CD14-positive monocyte (primary cell): ENCODE measurements around the gene HES2. TPM values are rescaled to one million over a fixed set of nuclear protein-coding genes. Genes with fewer than 3 reads are reported as not detected.

Source experiments
- DNase-seq, 3 donors: peaks; one replicate each; pipeline ENCODE4 v3.0.0-alpha.2; 2011 to 2022
- H2AFZ ChIP-seq: 2 replicates; pipeline ENCODE4 v1.6.0; 2012; ENCODE audit warnings: mild to moderate bottlenecking, low read depth, low read length, inconsistent platforms; ENCODE audit not compliant: insufficient read depth, poor library complexity, severe bottlenecking
- H3K27ac ChIP-seq, 2 donors: 1 replicate in 1 of 2; 2 replicates in 1 of 2; pipeline ENCODE4 v1.5.1; 2012 to 2013; ENCODE audit warnings: low read length in 2 of 2, control low read depth in 1 of 2, inconsistent platforms in 1 of 2, low read depth in 1 of 2, mild to moderate bottlenecking in 1 of 2
- H3K27me3 ChIP-seq, 2 donors: one replicate each; pipeline versions ENCODE4 v1.6.0 to v1.6.1; 2011 to 2013; ENCODE audit warnings: low read length in 2 of 2; ENCODE audit not compliant: control insufficient read depth in 2 of 2, insufficient read depth in 2 of 2
- H3K36me3 ChIP-seq, 2 donors: replicated peaks in 1 of 2; 1 replicate in 1 of 2; 2 replicates in 1 of 2; pipeline versions ENCODE4 v1.5.1 to v1.6.1; 2012 to 2013; ENCODE audit warnings: low read length in 2 of 2, control low read depth in 1 of 2, inconsistent platforms in 1 of 2, mild to moderate bottlenecking in 1 of 2; ENCODE audit not compliant: insufficient read depth in 2 of 2, control insufficient read depth in 1 of 2
- H3K4me1 ChIP-seq, 2 donors: 1 replicate in 1 of 2; 2 replicates in 1 of 2; pipeline versions ENCODE4 v1.5.1 to v1.6.1; 2012 to 2013; ENCODE audit warnings: low read length in 2 of 2, control low read depth in 1 of 2, inconsistent platforms in 1 of 2, mild to moderate bottlenecking in 1 of 2, moderate library complexity in 1 of 2; ENCODE audit not compliant: insufficient read depth in 2 of 2, control insufficient read depth in 1 of 2
- H3K4me2 ChIP-seq: replicated peaks from 2 replicates; pipeline ENCODE3; 2012; ENCODE audit warnings: low read length, moderate library complexity, mild to moderate bottlenecking; ENCODE audit not compliant: poor library complexity, severe bottlenecking; ENCODE audit errors: extremely low read depth
- H3K4me3 ChIP-seq, 3 experiments: fragments of 200-600 bp in 1 of 3; sonication (generic) in 1 of 3; replicated peaks in 1 of 3; 1 replicate in 2 of 3; 2 replicates in 1 of 3; pipeline ENCODE4 v1.5.1; 2011 to 2013; ENCODE audit warnings: low read length in 3 of 3, mild to moderate bottlenecking in 3 of 3, control low read depth in 2 of 3, low read depth in 2 of 3, inconsistent platforms in 1 of 3, moderate library complexity in 1 of 3
- H3K79me2 ChIP-seq: 2 replicates; pipeline ENCODE4 v1.6.0; 2012; ENCODE audit warnings: mild to moderate bottlenecking, control low read depth, inconsistent platforms, low read length, moderate library complexity; ENCODE audit not compliant: insufficient read depth
- H3K9ac ChIP-seq: 2 replicates; pipeline ENCODE4 v1.6.0; 2017; ENCODE audit warnings: low read length, mild to moderate bottlenecking; ENCODE audit not compliant: insufficient read depth, poor library complexity, severe bottlenecking
- H3K9me3 ChIP-seq, 2 donors: replicated peaks in 1 of 2; 1 replicate in 1 of 2; 2 replicates in 1 of 2; pipeline versions ENCODE4 v1.5.1 to v1.6.1; 2012 to 2013; ENCODE audit warnings: low read length in 2 of 2, control low read depth in 1 of 2; ENCODE audit not compliant: control insufficient read depth in 1 of 2, insufficient read depth in 1 of 2
- H4K20me1 ChIP-seq: 2 replicates; pipeline ENCODE4 v1.6.0; 2012; ENCODE audit warnings: mild to moderate bottlenecking, low read length, control low read depth, moderate library complexity; ENCODE audit not compliant: insufficient read depth
- H3K27ac Mint-ChIP-seq, 7 donors: one replicate each; pipeline ENCODE4 v1.8.0; 2020; ENCODE audit warnings: mild to moderate bottlenecking in 7 of 7, mixed read lengths in 7 of 7, moderate library complexity in 6 of 7, inconsistent platforms in 2 of 7
- H3K27me3 Mint-ChIP-seq, 3 donors: one replicate each; pipeline ENCODE4 v1.8.0; 2021 to 2022; ENCODE audit warnings: low read depth in 3 of 3, mild to moderate bottlenecking in 3 of 3, mixed read lengths in 3 of 3, moderate library complexity in 3 of 3, inconsistent platforms in 1 of 3
- H3K36me3 Mint-ChIP-seq, 2 donors: one replicate each; pipeline ENCODE4 v1.8.0; 2020; ENCODE audit warnings: mixed read lengths in 2 of 2, inconsistent platforms in 1 of 2, mild to moderate bottlenecking in 1 of 2
- H3K4me1 Mint-ChIP-seq: one replicate; pipeline ENCODE4 v1.8.0; 2020; ENCODE audit warnings: mild to moderate bottlenecking, mixed read lengths
- H3K4me3 Mint-ChIP-seq, 2 donors: one replicate each; pipeline ENCODE4 v1.8.0; 2020; ENCODE audit warnings: mild to moderate bottlenecking in 2 of 2, mixed read lengths in 2 of 2, moderate library complexity in 1 of 2
- H3K9me3 Mint-ChIP-seq, 7 donors: one replicate each; pipeline ENCODE4 v1.8.0; 2020 to 2022; ENCODE audit warnings: mixed read lengths in 7 of 7, mild to moderate bottlenecking in 6 of 7, moderate library complexity in 6 of 7, inconsistent platforms in 2 of 7
- WGBS: methylation state at CpG from one replicate; pipeline ENCODE4 v1.1.5; 2013; ENCODE audit warnings: missing lambda C conversion rate; ENCODE audit not compliant: insufficient coverage; 5-methylcytosine and 5-hydroxymethylcytosine counted together
- intact Hi-C, 2 donors: fragments of 100-400 bp; cut with micrococcal nuclease; formaldehyde crosslinking; loops; one replicate each; pipeline versions ENCODE4 v1.15.0 to v1.15.1; 2023
- polyA plus RNA-seq, 3 donors: library from polyadenylated mRNA; depleted of rRNA in 1 of 3; unstranded in 2 of 3; stranded (reverse) in 1 of 3; fragments of 300-500 nt in 2 of 3; fragments of >200 nt in 1 of 3; fragmentation: Illumina TruSeq in 2 of 3; gene quantifications; 1 replicate in 2 of 3; 2 replicates in 1 of 3; pipeline ENCODE4 v1.2.3, GENCODE V29; 2012 to 2021
- TF ChIP-seq, protein P1 (sequence below): fragments of 200-600 bp; IDR thresholded peaks from one replicate; pipeline ENCODE4 v1.8.0; 2022; ENCODE audit warnings: antibody characterized with exemption, mild to moderate bottlenecking

Gene HES2
- polyA plus RNA-seq, 3 donors = not detected

DNA sequence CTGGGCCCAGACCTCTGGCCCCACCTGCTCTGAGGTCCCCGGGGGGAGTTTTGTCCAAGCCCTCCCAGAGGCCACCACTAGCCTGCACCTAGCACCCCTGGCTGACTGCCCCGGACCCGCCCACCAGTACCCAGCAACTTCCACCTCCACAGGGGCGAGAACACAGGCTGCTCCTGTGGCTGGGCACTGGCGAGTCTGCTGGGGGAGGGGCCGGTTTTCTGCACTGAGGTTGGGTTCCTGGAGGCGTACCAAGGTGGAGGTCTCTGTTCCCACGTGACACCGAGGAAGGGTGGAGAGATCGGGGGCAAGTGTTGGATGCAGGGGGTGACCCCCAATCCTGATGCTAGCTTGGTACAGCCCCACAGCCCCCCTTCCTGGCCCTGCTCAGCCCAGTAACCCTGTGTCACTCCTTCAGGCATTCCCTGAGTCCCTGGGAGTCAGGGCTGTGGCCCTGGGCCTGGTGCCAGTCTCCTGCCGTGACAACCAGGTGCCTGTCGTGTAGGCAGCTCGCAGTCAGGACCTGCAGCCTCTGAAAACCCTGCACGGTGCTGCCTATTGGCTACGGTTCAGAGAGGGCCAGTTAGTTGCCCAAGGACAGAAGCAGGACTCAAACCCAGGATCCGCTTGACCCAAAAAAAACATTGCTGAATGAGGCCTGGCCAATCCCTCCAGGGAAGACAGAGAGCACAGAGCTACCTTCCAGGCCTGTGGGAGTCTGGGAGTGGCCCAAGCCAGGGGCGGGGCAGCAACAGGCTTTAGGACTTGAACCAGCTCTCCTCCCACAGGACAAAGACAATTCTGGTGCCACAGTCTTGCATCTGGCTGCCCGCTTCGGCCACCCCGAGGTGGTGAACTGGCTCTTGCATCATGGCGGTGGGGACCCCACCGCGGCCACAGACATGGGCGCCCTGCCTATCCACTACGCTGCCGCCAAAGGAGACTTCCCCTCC lies 8.0 kb upstream of the HES2 start:
- Mint-ChIP-seq H3K4me3 (no peak overlapping the region), H3K36me3 (no peaks in the 10 kb centered on the region), H3K27me3 (peaks cover 47 to 70% (median 48%) of the 10 kb centered on the region in 3 donors), H3K9me3 (peaks cover 0 to 8% (median 2%) of the 10 kb centered on the region in 7 donors), H3K27ac (no peak overlapping the region), H3K4me1 (peaks cover 6% of the 10 kb centered on the region)
- no peaks in the 10 kb centered on the region for H3K36me3 ChIP-seq
- no peak overlapping the region for H2AFZ ChIP-seq
- peaks cover 0 to 6% of the 10 kb centered on the region in 2 donors for H3K4me1 ChIP-seq
- H3K4me3 ChIP-seq = no peak overlapping the region
- DNase-seq = no peak
- H3K27ac ChIP-seq = no peak overlapping the region
- no peak overlapping the region for H3K4me2 ChIP-seq
- peaks cover 8 to 41% of the 10 kb centered on the region in 2 donors for H3K27me3 ChIP-seq
- no peaks in the 10 kb centered on the region for H3K79me2 ChIP-seq
- H4K20me1 ChIP-seq = no peaks in the 10 kb centered on the region
- intact Hi-C loops = no loop called here
- TF ChIP-seq, protein P1, sequence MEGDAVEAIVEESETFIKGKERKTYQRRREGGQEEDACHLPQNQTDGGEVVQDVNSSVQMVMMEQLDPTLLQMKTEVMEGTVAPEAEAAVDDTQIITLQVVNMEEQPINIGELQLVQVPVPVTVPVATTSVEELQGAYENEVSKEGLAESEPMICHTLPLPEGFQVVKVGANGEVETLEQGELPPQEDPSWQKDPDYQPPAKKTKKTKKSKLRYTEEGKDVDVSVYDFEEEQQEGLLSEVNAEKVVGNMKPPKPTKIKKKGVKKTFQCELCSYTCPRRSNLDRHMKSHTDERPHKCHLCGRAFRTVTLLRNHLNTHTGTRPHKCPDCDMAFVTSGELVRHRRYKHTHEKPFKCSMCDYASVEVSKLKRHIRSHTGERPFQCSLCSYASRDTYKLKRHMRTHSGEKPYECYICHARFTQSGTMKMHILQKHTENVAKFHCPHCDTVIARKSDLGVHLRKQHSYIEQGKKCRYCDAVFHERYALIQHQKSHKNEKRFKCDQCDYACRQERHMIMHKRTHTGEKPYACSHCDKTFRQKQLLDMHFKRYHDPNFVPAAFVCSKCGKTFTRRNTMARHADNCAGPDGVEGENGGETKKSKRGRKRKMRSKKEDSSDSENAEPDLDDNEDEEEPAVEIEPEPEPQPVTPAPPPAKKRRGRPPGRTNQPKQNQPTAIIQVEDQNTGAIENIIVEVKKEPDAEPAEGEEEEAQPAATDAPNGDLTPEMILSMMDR = no peak
- H3K9ac ChIP-seq = no peak overlapping the region
- no peaks in the 10 kb centered on the region for H3K9me3 ChIP-seq
- 88% methylated on average over 16 of the region's 26 CpGs for WGBS

DNA sequence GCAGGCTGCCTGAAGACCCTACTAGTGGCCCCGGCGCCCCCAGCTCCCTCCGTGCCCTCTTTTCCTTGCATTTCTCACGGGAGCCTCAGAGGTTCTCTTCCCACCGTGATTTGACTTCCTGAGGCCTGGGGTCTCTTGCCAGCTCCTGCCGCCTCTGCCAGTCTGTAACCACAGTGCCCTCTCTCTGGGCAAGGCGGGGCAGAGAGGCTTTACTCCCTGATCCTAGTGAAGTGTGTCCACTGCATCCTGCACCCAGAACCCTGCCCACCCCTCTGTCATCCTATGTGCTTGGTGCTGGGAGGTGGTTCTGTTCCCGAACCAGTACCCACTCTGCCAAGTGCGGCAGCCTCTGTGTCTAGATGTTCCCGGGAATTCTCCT lies 7.2 kb upstream of the HES2 start:
- Histone ChIP-seq H3K9me3 (no peaks in the 10 kb centered on the region), H3K27me3 (peaks cover 10 to 44% of the 10 kb centered on the region in 2 donors), H3K4me1 (peaks cover 0 to 6% of the 10 kb centered on the region in 2 donors), H3K36me3 (no peaks in the 10 kb centered on the region), H3K27ac (no peak overlapping the region), H3K9ac (no peak overlapping the region), H2AFZ (no peak overlapping the region), H4K20me1 (no peaks in the 10 kb centered on the region), H3K4me2 (no peak overlapping the region), H3K79me2 (no peaks in the 10 kb centered on the region), H3K4me3 (no peak overlapping the region)
- no peak overlapping the region for H3K4me3 Mint-ChIP-seq
- intact Hi-C loops = no loop called here
- H3K36me3 Mint-ChIP-seq = no peaks in the 10 kb centered on the region
- H3K27me3 Mint-ChIP-seq = peaks cover 53 to 78% (median 55%) of the 10 kb centered on the region in 3 donors
- DNase-seq = no peak
- peaks cover 0 to 9% (median 2%) of the 10 kb centered on the region in 7 donors for H3K9me3 Mint-ChIP-seq
- WGBS = 74% methylated on average over 7 of the region's 10 CpGs
- peak overlapping the region in 1 of 7 donors; percentile 50 for H3K27ac Mint-ChIP-seq
- TF ChIP-seq, protein P1 = no peak
- peaks cover 6% of the 10 kb centered on the region for H3K4me1 Mint-ChIP-seq
